Activated T-helper 17 cell treated with anti-CD3 and anti-CD28 coated beads, Interleukin-2, amount 50 U/mL, for 72 hours (primary cell): ENCODE measurements around the gene GARRE1. TPM values are rescaled to one million over a fixed set of nuclear protein-coding genes. Genes with fewer than 3 reads are reported as not detected.

Source experiments
- ATAC-seq: fragments of 150-1000 bp; cut with Tn5 transposase; replicated peaks from 2 replicates; pipeline ENCODE4 v1.10.0; 2021; ENCODE audit warnings: mild to moderate bottlenecking, moderate library complexity
- H3K27ac Mint-ChIP-seq: one replicate; pipeline ENCODE4 v1.8.0; 2022; ENCODE audit warnings: mixed read lengths
- H3K27me3 Mint-ChIP-seq: one replicate; pipeline ENCODE4 v1.8.0; 2022; ENCODE audit warnings: mixed read lengths
- H3K36me3 Mint-ChIP-seq: one replicate; pipeline ENCODE4 v1.8.0; 2022; ENCODE audit warnings: low read depth, mild to moderate bottlenecking, mixed read lengths
- H3K4me1 Mint-ChIP-seq: one replicate; pipeline ENCODE4 v1.8.0; 2022; ENCODE audit warnings: mixed read lengths
- H3K4me3 Mint-ChIP-seq: one replicate; pipeline ENCODE4 v1.8.0; 2022; ENCODE audit warnings: mild to moderate bottlenecking, mixed read lengths
- H3K9me3 Mint-ChIP-seq: one replicate; pipeline ENCODE4 v1.8.0; 2022; ENCODE audit warnings: mixed read lengths
- total RNA-seq, 2 donors: library from RNA; stranded (reverse); gene quantifications; one replicate each; pipeline ENCODE4 v1.2.3, GENCODE V29; 2022

Gene GARRE1
- total RNA-seq, 2 donors from 2014 or later: 13.6 to 22.2 TPM

- Mint-ChIP-seq H3K36me3 (peaks cover 99% of the 10 kb centered on the region), H3K4me1 (peaks cover 36% of the 10 kb centered on the region), H3K27ac (no peak overlapping the region), H3K4me3 (no peak overlapping the region), H3K9me3 (no peaks in the 10 kb centered on the region), H3K27me3 (no peaks in the 10 kb centered on the region)
- ATAC-seq: no peak
These were observed 32.0 kb upstream of the GARRE1 start for GRCh38 chr19:34222386-34222785.

- Mint-ChIP-seq H3K27me3 (no peaks in the 10 kb centered on the region), H3K27ac (peak overlapping the region; percentile 18), H3K4me3 (peak overlapping the region; percentile 60), H3K36me3 (peaks cover 100% of the 10 kb centered on the region), H3K4me1 (peaks cover 34% of the 10 kb centered on the region), H3K9me3 (no peaks in the 10 kb centered on the region)
- ATAC-seq: peak; percentile 62
These were observed 29.2 kb upstream of the GARRE1 start for GRCh38 chr19:34224996-34225658.

GRCh38 chr19:34225659-34226015 is 28.7 kb upstream of the GARRE1 start:
- H3K4me3 Mint-ChIP-seq: peak overlapping the region; percentile 60
- H3K4me1 Mint-ChIP-seq: peaks cover 30% of the 10 kb centered on the region
- peaks cover 99% of the 10 kb centered on the region for H3K36me3 Mint-ChIP-seq
- peak overlapping the region; percentile 18 for H3K27ac Mint-ChIP-seq
- H3K9me3 Mint-ChIP-seq: no peaks in the 10 kb centered on the region
- no peak for ATAC-seq
- no peaks in the 10 kb centered on the region for H3K27me3 Mint-ChIP-seq

GRCh38 chr19:34226036-34226435 is 28.3 kb upstream of the GARRE1 start:
- ATAC-seq: peak; percentile 85
- Mint-ChIP-seq H3K9me3 (no peaks in the 10 kb centered on the region), H3K4me1 (peaks cover 30% of the 10 kb centered on the region), H3K27me3 (no peaks in the 10 kb centered on the region), H3K36me3 (peaks cover 95% of the 10 kb centered on the region), H3K27ac (peak overlapping the region; percentile 18), H3K4me3 (peak overlapping the region; percentile 60)

GRCh38 chr19:34228347-34228746 is 26.0 kb upstream of the GARRE1 start:
- Mint-ChIP-seq H3K4me3 (no peak overlapping the region), H3K36me3 (peaks cover 72% of the 10 kb centered on the region), H3K4me1 (peaks cover 43% of the 10 kb centered on the region), H3K9me3 (no peaks in the 10 kb centered on the region), H3K27ac (no peak overlapping the region), H3K27me3 (no peaks in the 10 kb centered on the region)
- ATAC-seq: no peak

- Mint-ChIP-seq H3K27ac (no peak overlapping the region), H3K9me3 (no peaks in the 10 kb centered on the region), H3K27me3 (no peaks in the 10 kb centered on the region), H3K4me1 (peaks cover 40% of the 10 kb centered on the region), H3K4me3 (no peak overlapping the region), H3K36me3 (peaks cover 68% of the 10 kb centered on the region)
- no peak for ATAC-seq
These were observed 25.6 kb upstream of the GARRE1 start for GRCh38 chr19:34228762-34229161.

GRCh38 chr19:34229721-34230120 is 24.6 kb upstream of the GARRE1 start:
- peaks cover 36% of the 10 kb centered on the region for H3K4me1 Mint-ChIP-seq
- H3K4me3 Mint-ChIP-seq: no peak overlapping the region
- ATAC-seq: peak; percentile 24
- no peaks in the 10 kb centered on the region for H3K27me3 Mint-ChIP-seq
- peak overlapping the region; percentile 61 for H3K27ac Mint-ChIP-seq
- no peaks in the 10 kb centered on the region for H3K9me3 Mint-ChIP-seq
- H3K36me3 Mint-ChIP-seq: peaks cover 58% of the 10 kb centered on the region

- ATAC-seq: no peak
- Mint-ChIP-seq H3K4me1 (peaks cover 26% of the 10 kb centered on the region), H3K27ac (no peak overlapping the region), H3K36me3 (peaks cover 47% of the 10 kb centered on the region), H3K4me3 (no peak overlapping the region), H3K27me3 (no peaks in the 10 kb centered on the region), H3K9me3 (no peaks in the 10 kb centered on the region)
These were observed 23.5 kb upstream of the GARRE1 start for GRCh38 chr19:34230820-34231219.

- Mint-ChIP-seq H3K9me3 (no peaks in the 10 kb centered on the region), H3K27me3 (no peaks in the 10 kb centered on the region), H3K4me3 (peak overlapping the region; percentile 18), H3K27ac (no peak overlapping the region), H3K36me3 (peaks cover 41% of the 10 kb centered on the region), H3K4me1 (peaks cover 26% of the 10 kb centered on the region)
- ATAC-seq: no peak
These were observed 22.9 kb upstream of the GARRE1 start for GRCh38 chr19:34231439-34231838.

- H3K27ac Mint-ChIP-seq: peak overlapping the region; percentile 77
- peaks cover 27% of the 10 kb centered on the region for H3K36me3 Mint-ChIP-seq
- H3K4me3 Mint-ChIP-seq: peak overlapping the region; percentile 69
- peak; percentile 91 for ATAC-seq
- no peaks in the 10 kb centered on the region for H3K9me3 Mint-ChIP-seq
- H3K4me1 Mint-ChIP-seq: peaks cover 26% of the 10 kb centered on the region
- H3K27me3 Mint-ChIP-seq: no peaks in the 10 kb centered on the region
These were observed 21.5 kb upstream of the GARRE1 start for GRCh38 chr19:34232566-34233481.

GRCh38 chr19:34235425-34235940 is 18.9 kb upstream of the GARRE1 start:
- Mint-ChIP-seq H3K4me3 (no peak overlapping the region), H3K27ac (no peak overlapping the region), H3K36me3 (peaks cover under 1% of the 10 kb centered on the region), H3K27me3 (no peaks in the 10 kb centered on the region), H3K9me3 (no peaks in the 10 kb centered on the region), H3K4me1 (peaks cover 17% of the 10 kb centered on the region)
- no peak for ATAC-seq

- H3K27ac Mint-ChIP-seq: no peak overlapping the region
- no peak for ATAC-seq
- H3K9me3 Mint-ChIP-seq: no peaks in the 10 kb centered on the region
- H3K4me3 Mint-ChIP-seq: no peak overlapping the region
- no peaks in the 10 kb centered on the region for H3K27me3 Mint-ChIP-seq
- H3K36me3 Mint-ChIP-seq: no peaks in the 10 kb centered on the region
- peaks cover 15% of the 10 kb centered on the region for H3K4me1 Mint-ChIP-seq
These were observed 18.0 kb upstream of the GARRE1 start for GRCh38 chr19:34236035-34236987.

- Mint-ChIP-seq H3K27ac (no peak overlapping the region), H3K36me3 (no peaks in the 10 kb centered on the region), H3K4me3 (no peak overlapping the region), H3K4me1 (peaks cover 10% of the 10 kb centered on the region), H3K27me3 (no peaks in the 10 kb centered on the region), H3K9me3 (no peaks in the 10 kb centered on the region)
- ATAC-seq: no peak
These were observed 17.1 kb upstream of the GARRE1 start for GRCh38 chr19:34237283-34237682.

- no peak overlapping the region for H3K4me3 Mint-ChIP-seq
- H3K27ac Mint-ChIP-seq: no peak overlapping the region
- no peaks in the 10 kb centered on the region for H3K36me3 Mint-ChIP-seq
These were observed 16.4 kb upstream of the GARRE1 start for GRCh38 chr19:34237939-34238338.

More at GRCh38 chr19:34237939-34238338, 16.4 kb upstream of the GARRE1 start:
- Mint-ChIP-seq H3K4me1 (peaks cover 3% of the 10 kb centered on the region), H3K27me3 (no peaks in the 10 kb centered on the region), H3K9me3 (no peaks in the 10 kb centered on the region)
- no peak for ATAC-seq
